SK-N-SH treated with all-trans-retinoic acid at 6 μM for 48 hours (cell line): Measurements from ENCODE around the gene SRPK3.
"Not testable (repeated sequence)": the region's sequence is repeated elsewhere in the genome, so short reads cannot be mapped to it uniquely, and the experiment has no call there.

Experiments used
- ATAC-seq: fragments of 200-7000 bp; cut with Tn5 transposase; 3 replicates; pipeline ENCODE4 v1.9.1; 2020; ENCODE audit warnings: mild to moderate bottlenecking, moderate library complexity
- ARNTL ChIP-seq: fragments of 450-650 bp; formaldehyde crosslinking; IDR thresholded peaks from 2 replicates; pipeline ENCODE4 v1.5.0; 2020; ENCODE audit warnings: low read depth, mild to moderate bottlenecking, moderate library complexity, borderline replicate concordance
- BACH2 ChIP-seq: fragments of 250-450 bp; sonication (Bioruptor Pico); IDR thresholded peaks from 2 replicates; pipeline ENCODE4 v1.9.0; 2021; ENCODE audit warnings: mild to moderate bottlenecking, borderline replicate concordance
- CREB5 ChIP-seq: fragments of 250-450 bp; sonication (Bioruptor Pico); IDR thresholded peaks from 2 replicates; pipeline ENCODE4 v1.5.1; 2020; ENCODE audit warnings: low read depth, mild to moderate bottlenecking, moderate library complexity
- CSDC2 ChIP-seq: fragments of 250-450 bp; sonication (Bioruptor Pico); IDR thresholded peaks from 2 replicates; pipeline ENCODE4 v1.5.0; 2020; ENCODE audit warnings: mild to moderate bottlenecking, moderate library complexity
- CSRNP3 ChIP-seq: fragments of 250-450 bp; sonication (Bioruptor Pico); IDR thresholded peaks from 2 replicates; pipeline ENCODE4 v1.5.1; 2021; ENCODE audit warnings: mild to moderate bottlenecking, moderate library complexity
- GLIS3 ChIP-seq: fragments of 250-450 bp; sonication (Bioruptor Pico); IDR thresholded peaks from 2 replicates; pipeline ENCODE4 v1.5.0; 2020; ENCODE audit warnings: mild to moderate bottlenecking, moderate library complexity
- ISL1 ChIP-seq: fragments of 250-450 bp; sonication (Bioruptor Pico); IDR thresholded peaks from 2 replicates; pipeline ENCODE4 v2.1.2; 2022; ENCODE audit warnings: mild to moderate bottlenecking, moderate library complexity
- OSR1 ChIP-seq: fragments of 250-450 bp; sonication (Bioruptor Pico); IDR thresholded peaks from 2 replicates; pipeline ENCODE4 v1.8.0; 2022; ENCODE audit warnings: moderate library complexity, mild to moderate bottlenecking, inconsistent platforms
- PATZ1 ChIP-seq: fragments of 250-450 bp; sonication (Bioruptor Pico); IDR thresholded peaks from 2 replicates; pipeline ENCODE4 v1.8.0; 2020; ENCODE audit warnings: mild to moderate bottlenecking, moderate library complexity, borderline replicate concordance
- POU6F1 ChIP-seq: fragments of 250-450 bp; sonication (Bioruptor Pico); IDR thresholded peaks from 2 replicates; pipeline ENCODE4 v1.8.0; 2021; ENCODE audit warnings: low read depth, mild to moderate bottlenecking, moderate library complexity, borderline replicate concordance
- RARB ChIP-seq: fragments of 250-450 bp; sonication (Bioruptor Pico); IDR thresholded peaks from 2 replicates; pipeline ENCODE4 v1.8.0; 2021; ENCODE audit warnings: mild to moderate bottlenecking, moderate library complexity
- SNAI2 ChIP-seq: fragments of 250-450 bp; sonication (Bioruptor Pico); IDR thresholded peaks from 2 replicates; pipeline ENCODE4 v1.5.0; 2020; ENCODE audit warnings: mild to moderate bottlenecking, moderate library complexity
- TSHZ2 ChIP-seq: fragments of 250-450 bp; sonication (Bioruptor Pico); IDR thresholded peaks from 2 replicates; pipeline ENCODE4 v1.5.0; 2020; ENCODE audit warnings: mild to moderate bottlenecking, moderate library complexity
- ZC3H10 ChIP-seq: fragments of 250-450 bp; sonication (Bioruptor Pico); IDR thresholded peaks from 2 replicates; pipeline ENCODE4 v1.5.1; 2021; ENCODE audit warnings: mild to moderate bottlenecking, moderate library complexity
- ZNF565 ChIP-seq: fragments of 450-650 bp; formaldehyde crosslinking; conservative IDR thresholded peaks from 2 replicates; pipeline ENCODE4 v1.5.0; 2020; ENCODE audit warnings: low read depth, mild to moderate bottlenecking, moderate library complexity
- ZNF70 ChIP-seq: fragments of 450-650 bp; formaldehyde crosslinking; IDR thresholded peaks from 2 replicates; pipeline ENCODE4 v1.5.0; 2020; ENCODE audit warnings: mild to moderate bottlenecking, moderate library complexity
- ZNF8 ChIP-seq: fragments of 450-650 bp; formaldehyde crosslinking; IDR thresholded peaks from 2 replicates; pipeline ENCODE4 v1.5.0; 2020; ENCODE audit warnings: mild to moderate bottlenecking, moderate library complexity

Gene SRPK3

GRCh38 chrX:153746359-153746758 lies 34.5 kb upstream of the SRPK3 start:
- TF ChIP-seq ARNTL (no peak), BACH2 (CRISPR knock-in tag) (no peak), TSHZ2 (no peak), SNAI2 (no peak), CREB5 (CRISPR knock-in tag) (no peak), POU6F1 (no peak), PATZ1 (CRISPR knock-in tag) (no peak), CSDC2 (CRISPR knock-in tag) (no peak), ZNF8 (CRISPR knock-in tag) (no peak), ISL1 (CRISPR knock-in tag) (no peak)
- ATAC-seq = no peak

- not testable (repeated sequence) for ATAC-seq
Observed at GRCh38 chrX:153746991-153747390, 33.9 kb upstream of the SRPK3 start.

- ATAC-seq = not testable (repeated sequence)
Observed at GRCh38 chrX:153749017-153749416, 31.8 kb upstream of the SRPK3 start.

- no peak for TF ChIP-seq CSRNP3 (CRISPR knock-in tag)
- no peak for TF ChIP-seq CSDC2 (CRISPR knock-in tag)
- TF ChIP-seq POU6F1 = no peak
- no peak for TF ChIP-seq RARB (CRISPR knock-in tag)
- no peak for TF ChIP-seq OSR1 (CRISPR knock-in tag)
- TF ChIP-seq SNAI2 = no peak
- TF ChIP-seq BACH2 (CRISPR knock-in tag) = no peak
- TF ChIP-seq ARNTL = no peak
- no peak for TF ChIP-seq ISL1 (CRISPR knock-in tag)
- no peak for TF ChIP-seq CREB5 (CRISPR knock-in tag)
- no peak for TF ChIP-seq ZNF70
- no peak for TF ChIP-seq ZNF565 (CRISPR knock-in tag)
- TF ChIP-seq GLIS3 (CRISPR knock-in tag) = no peak
- TF ChIP-seq ZC3H10 (CRISPR knock-in tag) = no peak
Observed at GRCh38 chrX:153750127-153750774, 30.6 kb upstream of the SRPK3 start.

More at GRCh38 chrX:153750127-153750774, 30.6 kb upstream of the SRPK3 start:
- no peak for ATAC-seq
